ENCODE results near the gene DIP2C. TPM values are rescaled to one million over a fixed set of nuclear protein-coding genes. Genes with fewer than 3 reads are reported as not detected.

DIP2C gene
- total RNA-seq, 1 donor from 2014 or later, result 23.1 TPM

GRCh38 chr10:576130-576465, 113.4 kb downstream of the DIP2C start:
- Mint-ChIP-seq H3K27me3 (no peaks in the 10 kb centered on the region), H3K36me3 (peaks cover 3% of the 10 kb centered on the region), H3K27ac (no peak overlapping the region), H3K9me3 (no peaks in the 10 kb centered on the region), H3K4me3 (no peak overlapping the region), H3K4me1 (ENCODE audit: unreplicated experiment) (peaks cover 51% of the 10 kb centered on the region)
- no peak for DNase-seq (ENCODE audit: extremely low spot score, unreplicated experiment)
- no peak for TF ChIP-seq CTCF (conservative IDR thresholded peaks at IDR 0.05)

DNA sequence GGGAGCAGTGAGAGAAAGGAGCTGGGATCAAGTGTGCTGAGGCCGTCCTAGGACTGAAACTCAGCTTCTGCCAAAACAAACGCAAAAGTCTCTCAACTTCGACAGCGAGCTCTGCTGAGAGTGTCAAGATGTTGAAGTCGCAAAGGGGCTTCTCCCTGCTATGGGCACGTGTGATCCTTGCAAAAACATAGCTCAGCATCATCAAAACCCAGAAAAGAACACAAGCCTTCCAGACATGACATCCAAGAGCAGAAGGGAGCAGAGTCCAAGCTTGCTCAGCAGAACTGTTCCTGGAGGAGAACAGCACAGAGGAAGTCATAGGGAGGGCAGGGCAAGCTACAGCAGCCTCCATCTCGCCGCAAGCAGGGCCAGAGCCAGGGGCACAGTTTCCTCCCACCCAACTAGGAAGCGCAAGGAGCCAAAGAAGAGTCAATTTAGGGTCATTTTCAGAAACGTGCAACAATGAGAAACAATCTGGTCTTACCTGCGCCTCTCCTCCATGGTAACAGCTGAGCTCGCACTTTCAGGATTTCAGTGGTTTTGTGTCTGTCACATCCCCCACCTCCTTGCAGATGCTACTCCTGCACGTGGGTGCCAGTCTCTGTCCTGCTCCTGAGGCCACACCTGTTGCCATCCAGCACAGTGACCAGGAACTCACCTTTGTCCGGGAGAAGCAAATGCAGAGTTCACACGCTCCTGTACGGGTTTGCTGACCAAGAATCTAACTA, 113.9 kb downstream of the DIP2C start:
- H3K4me1 Mint-ChIP-seq (ENCODE audit: unreplicated experiment), result peaks cover 51% of the 10 kb centered on the region
- no peak for TF ChIP-seq CTCF (conservative IDR thresholded peaks at IDR 0.05)
- H3K27ac Mint-ChIP-seq, result no peak overlapping the region
- H3K27me3 Mint-ChIP-seq, result no peaks in the 10 kb centered on the region
- no peak overlapping the region for H3K4me3 Mint-ChIP-seq
- peaks cover 2% of the 10 kb centered on the region for H3K9me3 Mint-ChIP-seq
- H3K36me3 Mint-ChIP-seq, result peaks cover 5% of the 10 kb centered on the region
- no peak for DNase-seq (ENCODE audit: extremely low spot score, unreplicated experiment)

GRCh38 chr10:572696-573095, 116.8 kb downstream of the DIP2C start:
- H3K4me3 Mint-ChIP-seq, result peak overlapping the region; percentile 23
- no peaks in the 10 kb centered on the region for H3K27me3 Mint-ChIP-seq
- no peak for TF ChIP-seq CTCF (conservative IDR thresholded peaks at IDR 0.05)
- no peak for DNase-seq (ENCODE audit: extremely low spot score, unreplicated experiment)
- peaks cover 5% of the 10 kb centered on the region for H3K9me3 Mint-ChIP-seq
- peaks cover 5% of the 10 kb centered on the region for H3K36me3 Mint-ChIP-seq
- peak overlapping the region; percentile 77 for H3K27ac Mint-ChIP-seq
- peaks cover 57% of the 10 kb centered on the region for H3K4me1 Mint-ChIP-seq (ENCODE audit: unreplicated experiment)

DNA sequence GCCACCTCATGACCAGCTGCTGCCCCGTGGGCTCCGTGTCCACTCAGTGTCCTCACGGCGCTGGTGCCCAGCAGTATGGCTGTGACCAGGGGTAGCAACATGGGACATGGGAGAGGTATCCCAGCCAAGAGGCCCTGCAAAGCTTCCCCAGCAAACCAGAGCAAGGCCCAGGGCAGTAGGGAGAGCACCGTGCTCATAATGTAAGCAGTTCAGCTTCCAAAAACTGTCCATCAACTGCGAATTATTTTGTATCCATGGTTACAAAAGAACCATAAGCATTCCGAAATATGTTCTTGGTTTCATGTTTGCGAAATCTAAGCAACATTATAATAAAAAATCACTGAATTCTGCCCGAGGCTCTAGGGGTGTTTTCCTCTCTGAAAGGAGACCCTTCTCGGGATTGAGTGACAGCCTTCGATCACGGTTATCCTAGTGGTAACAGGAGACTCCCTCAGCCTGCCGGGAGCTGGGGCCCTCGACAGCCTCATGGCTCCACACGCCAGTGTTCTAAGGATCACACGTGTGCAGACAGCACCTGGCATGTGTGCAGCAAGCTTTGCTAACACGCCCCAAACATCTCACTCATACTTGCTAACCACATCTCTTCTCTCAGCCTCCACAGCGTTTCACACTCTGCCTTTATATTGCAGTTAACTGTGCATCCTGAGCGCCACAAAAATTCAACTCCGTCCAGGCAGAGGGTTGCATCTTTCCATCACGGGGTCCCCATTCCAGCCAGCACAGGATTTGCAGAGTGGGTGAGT, 117.6 kb downstream of the DIP2C start:
- peak overlapping the region; percentile 70 for H3K27ac Mint-ChIP-seq
- peaks cover 5% of the 10 kb centered on the region for H3K9me3 Mint-ChIP-seq
- H3K27me3 Mint-ChIP-seq, result no peaks in the 10 kb centered on the region
- TF ChIP-seq CTCF (conservative IDR thresholded peaks at IDR 0.05), result no peak
- peaks cover 57% of the 10 kb centered on the region for H3K4me1 Mint-ChIP-seq (ENCODE audit: unreplicated experiment)
- peak overlapping the region; percentile 15 for H3K4me3 Mint-ChIP-seq
- no peak for DNase-seq (ENCODE audit: extremely low spot score, unreplicated experiment)
- H3K36me3 Mint-ChIP-seq, result peaks cover 5% of the 10 kb centered on the region

- TF ChIP-seq CTCF (conservative IDR thresholded peaks at IDR 0.05), result no peak
- Mint-ChIP-seq H3K4me3 (peak overlapping the region; percentile 15), H3K36me3 (peaks cover 5% of the 10 kb centered on the region), H3K4me1 (ENCODE audit: unreplicated experiment) (peaks cover 51% of the 10 kb centered on the region), H3K27me3 (no peaks in the 10 kb centered on the region), H3K9me3 (peaks cover 5% of the 10 kb centered on the region), H3K27ac (no peak overlapping the region)
- DNase-seq (ENCODE audit: extremely low spot score, unreplicated experiment), result no peak
Observed at GRCh38 chr10:571166-571565, 118.3 kb downstream of the DIP2C start.

Measured in type B pancreatic cell (in vitro differentiated cells).